HG02973 (cell line): ENCODE measurements around the gene RNF220.
"Not testable (repeated sequence)": the region's sequence is repeated elsewhere in the genome, so short reads cannot be mapped to it uniquely, and the experiment has no call there.

ENCODE experiments used
- ATAC-seq: cut with Tn5 transposase; IDR thresholded peaks from one replicate; pipeline ENCODE4 v1.9.1; 2021; ENCODE audit warnings: moderate library complexity; ENCODE audit not compliant: unreplicated experiment

RNF220 gene

GRCh38 chr1:44695671-44696070, 290.6 kb downstream of the RNF220 start:
- ATAC-seq = no peak

GRCh38 chr1:44696101-44696500, 291.0 kb downstream of the RNF220 start:
- ATAC-seq = no peak

GRCh38 chr1:44696789-44697345, 291.8 kb downstream of the RNF220 start:
- ATAC-seq = no peak

- no peak for ATAC-seq
Observed at GRCh38 chr1:44698138-44698537, 293.1 kb downstream of the RNF220 start.

- not testable (repeated sequence) for ATAC-seq
Observed at GRCh38 chr1:44699375-44699774, 294.3 kb downstream of the RNF220 start.

GRCh38 chr1:44700573-44700972, 295.5 kb downstream of the RNF220 start:
- no peak for ATAC-seq

- ATAC-seq = no peak
Observed at GRCh38 chr1:44701141-44701573, 296.1 kb downstream of the RNF220 start.
